SH-SY5Y (cell line): ENCODE results near the gene TMEM140.

Source experiments
- GATA2 ChIP-seq: IDR thresholded peaks from 2 replicates; pipeline ENCODE4 v1.6.1; 2011; ENCODE audit warnings: mild to moderate bottlenecking, low read depth, low read length
- GATA3 ChIP-seq: IDR thresholded peaks from 2 replicates; pipeline ENCODE4 v1.6.1; 2011; ENCODE audit warnings: low read depth, mild to moderate bottlenecking, low read length, moderate library complexity

DNA sequence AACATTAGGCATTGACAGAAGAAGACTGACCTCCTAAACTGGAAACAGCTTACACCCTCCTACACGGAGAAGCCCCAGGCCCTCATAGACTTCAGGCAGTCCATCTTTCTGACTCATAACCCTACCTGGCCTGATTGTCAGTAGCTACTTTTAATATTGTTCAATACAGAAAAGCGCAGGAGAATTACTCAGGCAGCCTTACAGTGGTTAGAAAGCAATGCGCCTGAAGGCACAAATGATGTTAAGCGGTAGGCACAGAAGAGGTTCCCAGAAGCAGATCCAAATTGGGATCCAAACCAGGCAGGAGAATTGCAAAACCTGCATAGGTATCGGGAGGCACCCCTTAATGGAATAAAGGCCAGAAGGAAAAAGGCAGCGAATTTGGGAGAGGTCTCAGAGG is 28.1 kb downstream of the TMEM140 start:
- TF ChIP-seq GATA2: no peak
- TF ChIP-seq GATA3: no peak
